Urothelium cell line (cell line): Measurements from ENCODE around the gene HNRNPA3.
"Not testable (repeated sequence)": the region's sequence is repeated elsewhere in the genome, so short reads cannot be mapped to it uniquely, and the experiment has no call there.

ENCODE experiments used
- DNase-seq: peaks from one replicate; pipeline ENCODE4 v3.0.0; 2011; ENCODE audit warnings: low spot score, mixed read lengths
- FAIRE-seq: peaks from 2 replicates; lab custom pipeline; 2011; peaks lifted over from hg19 to GRCh38; lab: Jason Lieb, UNC

HNRNPA3 gene

DNA sequence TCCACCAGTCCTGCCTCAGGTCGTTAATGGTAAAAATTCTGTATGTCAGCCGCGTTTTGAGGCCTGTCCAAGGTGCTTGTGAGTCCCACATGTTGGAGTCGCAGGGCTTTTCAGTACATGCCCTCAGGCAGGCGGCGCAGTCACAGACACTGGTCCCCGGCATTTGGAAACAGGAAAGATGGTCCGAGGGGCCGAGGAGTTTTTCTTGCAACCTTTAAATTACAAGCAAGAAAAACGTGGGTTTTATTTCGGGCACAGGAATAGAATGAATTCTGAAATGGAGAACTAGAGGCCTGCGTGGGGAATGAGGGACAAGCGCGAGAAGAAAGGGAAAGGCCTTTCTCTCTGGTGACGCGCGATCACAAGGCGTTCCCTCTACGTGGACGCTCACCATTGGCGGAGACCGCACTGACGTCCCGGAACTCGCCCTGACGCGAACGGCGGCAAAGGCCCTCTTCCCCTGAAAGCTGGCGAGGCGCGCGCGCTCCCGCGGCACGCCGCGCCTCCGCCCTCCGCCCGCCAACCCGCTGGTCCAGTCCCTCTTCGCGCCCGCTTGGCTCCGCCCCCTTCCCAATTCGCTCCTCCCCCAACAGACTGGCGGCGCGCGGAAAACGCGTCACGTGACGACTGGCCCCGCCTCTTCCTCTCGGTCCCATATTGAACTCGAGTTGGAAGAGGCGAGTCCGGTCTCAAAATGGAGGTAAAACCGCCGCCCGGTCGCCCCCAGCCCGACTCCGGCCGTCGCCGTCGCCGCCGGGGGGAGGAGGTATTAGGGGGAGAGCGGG lies at the start of gene HNRNPA3:
HNRNPA3 (plus strand) TSS at position 689 of the 785 bp plus-strand sequence; CDS start at position 695, 6 bp downstream.
- peak; percentile 53 for FAIRE-seq
- peak; percentile 99 for DNase-seq

DNA sequence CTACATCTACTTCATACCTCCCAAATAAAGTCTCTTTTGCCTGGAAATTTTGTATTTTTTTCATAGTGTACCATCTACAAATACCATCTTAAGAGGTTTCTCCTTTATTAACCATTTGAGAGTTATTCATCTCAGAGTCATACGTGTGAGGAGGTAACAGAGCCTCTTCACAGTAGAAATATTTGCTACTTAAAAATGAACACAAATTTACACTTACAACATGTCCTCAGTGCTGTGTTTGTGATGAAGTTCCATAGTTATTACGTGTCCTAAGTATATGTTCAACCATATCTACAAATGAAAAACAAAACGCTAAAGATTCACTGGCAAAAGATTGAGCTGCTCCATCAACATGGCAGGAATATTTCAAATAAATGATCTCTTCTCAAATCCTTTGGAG lies 48.5 kb upstream of the HNRNPA3 start:
- peak; percentile 23 for FAIRE-seq

GRCh38 chr2:177164584-177165052 lies 48.0 kb upstream of the HNRNPA3 start:
- peak; percentile 80 for FAIRE-seq
- DNase-seq = peak; percentile 73

More for the DNA sequence above, 48.5 kb upstream of the HNRNPA3 start:
- no peak for DNase-seq

GRCh38 chr2:177165061-177165583 lies 47.5 kb upstream of the HNRNPA3 start:
- FAIRE-seq (no peak), DNase-seq (no peak)

DNA sequence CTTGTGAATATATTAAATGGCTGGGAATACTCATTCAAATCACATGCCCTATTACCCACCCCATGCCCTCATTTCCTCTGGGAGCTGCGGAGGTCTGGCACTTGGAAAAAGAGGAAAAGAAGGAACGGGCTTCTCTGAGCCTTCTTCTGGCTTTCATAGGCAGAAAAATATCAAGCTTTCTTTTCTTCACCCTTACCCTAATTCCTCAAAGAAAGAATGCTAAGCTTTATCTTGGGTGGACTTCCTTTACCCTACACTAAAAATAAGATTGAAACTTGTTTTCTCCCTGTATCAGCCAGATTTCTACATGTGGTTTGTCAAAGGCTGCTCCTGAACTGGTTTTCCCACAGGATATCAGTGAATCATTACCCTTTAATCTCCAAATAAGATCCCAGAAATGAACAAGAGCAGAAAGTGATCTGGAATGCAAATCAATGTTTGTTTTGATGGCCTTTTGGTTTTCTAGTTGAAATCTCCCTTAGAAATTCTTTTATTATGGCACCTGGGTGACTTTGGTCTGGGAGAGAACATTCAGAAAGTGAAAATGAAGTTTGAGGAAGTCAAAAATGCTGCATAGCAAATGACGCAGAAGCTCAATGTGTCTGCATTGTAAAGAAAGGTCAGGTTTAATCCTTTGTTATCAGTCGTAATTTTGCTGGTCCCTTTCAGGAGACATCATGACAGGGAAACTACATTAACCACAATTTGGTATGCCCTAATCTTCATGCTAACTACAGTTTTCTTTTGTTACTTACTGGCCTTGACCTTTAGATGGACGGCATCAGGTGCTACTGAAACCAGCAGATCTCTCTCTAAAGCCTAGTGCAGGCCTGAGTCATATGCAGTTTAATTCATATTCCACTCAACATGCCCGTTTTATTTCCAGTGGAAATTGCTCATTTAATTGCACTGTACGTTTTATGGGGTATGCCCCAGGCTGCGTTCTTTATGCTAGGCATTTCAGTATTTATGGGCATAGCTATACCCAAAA lies 46.6 kb upstream of the HNRNPA3 start:
- no peak for FAIRE-seq
- DNase-seq = no peak

DNA sequence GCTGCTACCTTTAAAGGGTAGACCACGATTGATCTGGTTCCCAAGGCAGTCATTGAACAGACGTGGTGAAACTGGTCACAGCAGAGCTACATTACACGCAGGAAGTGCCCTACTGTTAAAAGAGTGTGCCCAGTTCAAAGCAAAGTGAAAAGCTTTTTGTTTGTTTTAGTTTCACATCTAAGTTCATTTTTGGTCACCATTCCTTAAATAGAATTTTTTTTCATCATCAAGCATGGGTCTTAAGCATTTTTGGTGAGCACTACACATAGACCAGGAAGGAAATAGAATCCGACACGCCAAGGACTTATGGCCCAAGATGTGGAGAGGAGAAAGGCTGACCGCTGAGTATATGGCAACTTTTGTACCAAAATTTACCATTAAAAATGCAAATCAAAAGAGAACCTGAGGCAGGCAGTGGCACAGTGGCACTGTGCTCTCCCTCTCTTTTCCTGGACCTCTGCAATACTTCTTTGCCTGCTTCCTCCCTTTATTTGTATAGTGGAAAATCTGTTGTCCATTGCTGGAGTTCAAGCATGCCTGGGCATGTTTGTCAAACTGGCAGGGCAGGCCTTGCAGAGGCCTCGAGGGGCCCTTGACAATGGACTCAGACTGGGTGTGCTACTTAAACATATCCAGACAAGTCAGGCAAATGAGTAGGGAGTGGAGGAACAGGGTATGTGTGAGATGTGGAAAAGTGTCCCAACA lies 42.6 kb upstream of the HNRNPA3 start:
- FAIRE-seq (no peak), DNase-seq (no peak)

DNA sequence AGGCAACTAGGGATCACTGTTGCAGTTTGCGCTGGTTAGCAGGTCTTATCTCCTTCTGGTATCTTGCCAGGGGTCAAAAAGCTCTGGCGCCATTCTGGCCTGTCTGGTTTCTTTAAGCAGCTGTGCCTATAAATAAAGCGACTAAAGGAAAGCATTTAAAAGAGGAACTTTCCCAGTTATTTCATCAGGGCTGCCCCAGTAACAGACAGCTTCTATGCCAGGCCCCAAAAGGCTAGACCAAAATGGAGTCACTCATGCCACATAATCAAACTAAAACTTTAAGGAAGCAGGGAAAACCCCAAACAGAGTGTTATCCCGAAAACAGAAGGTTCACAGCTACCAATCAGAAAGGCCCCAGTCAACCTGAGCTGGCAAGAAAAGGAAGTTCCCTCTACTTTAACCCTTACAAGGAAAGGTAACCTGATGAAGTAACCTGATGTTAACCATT lies 41.2 kb upstream of the HNRNPA3 start:
- FAIRE-seq (no peak), DNase-seq (no peak)

- DNase-seq = peak; percentile 79
- FAIRE-seq = no peak
Observed at GRCh38 chr2:177172034-177172880, 40.3 kb upstream of the HNRNPA3 start.

- no peak for FAIRE-seq
- DNase-seq = no peak
Observed at GRCh38 chr2:177174486-177174885, 38.1 kb upstream of the HNRNPA3 start.

GRCh38 chr2:177175917-177176668 lies 36.5 kb upstream of the HNRNPA3 start:
- no peak for FAIRE-seq
- no peak for DNase-seq

- no peak for FAIRE-seq
Observed at GRCh38 chr2:177178797-177179196, 33.8 kb upstream of the HNRNPA3 start.

GRCh38 chr2:177179227-177179626 lies 33.4 kb upstream of the HNRNPA3 start:
- no peak for DNase-seq
- FAIRE-seq = no peak

More at GRCh38 chr2:177178797-177179196, 33.8 kb upstream of the HNRNPA3 start:
- DNase-seq = no peak

DNA sequence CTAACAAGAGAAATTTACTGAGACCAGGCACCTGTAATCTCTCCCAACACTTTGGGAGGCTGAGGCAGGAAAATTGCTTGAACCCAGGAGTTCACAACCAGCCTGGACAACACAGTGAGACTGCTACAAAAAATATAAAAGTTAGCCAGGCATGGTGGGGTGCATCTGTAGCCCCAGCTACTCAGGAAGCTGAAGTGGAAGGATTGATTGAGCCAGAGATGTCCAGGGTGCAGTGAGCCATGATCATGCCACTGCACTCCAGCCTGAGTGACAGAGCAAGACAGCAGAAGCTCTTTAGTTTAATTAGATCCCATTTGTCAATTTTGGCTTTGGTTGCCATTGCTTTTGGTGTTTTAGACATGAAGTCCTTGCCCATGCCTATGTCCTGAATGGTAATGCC lies 32.9 kb upstream of the HNRNPA3 start:
- not testable (repeated sequence) for DNase-seq, FAIRE-seq

DNA sequence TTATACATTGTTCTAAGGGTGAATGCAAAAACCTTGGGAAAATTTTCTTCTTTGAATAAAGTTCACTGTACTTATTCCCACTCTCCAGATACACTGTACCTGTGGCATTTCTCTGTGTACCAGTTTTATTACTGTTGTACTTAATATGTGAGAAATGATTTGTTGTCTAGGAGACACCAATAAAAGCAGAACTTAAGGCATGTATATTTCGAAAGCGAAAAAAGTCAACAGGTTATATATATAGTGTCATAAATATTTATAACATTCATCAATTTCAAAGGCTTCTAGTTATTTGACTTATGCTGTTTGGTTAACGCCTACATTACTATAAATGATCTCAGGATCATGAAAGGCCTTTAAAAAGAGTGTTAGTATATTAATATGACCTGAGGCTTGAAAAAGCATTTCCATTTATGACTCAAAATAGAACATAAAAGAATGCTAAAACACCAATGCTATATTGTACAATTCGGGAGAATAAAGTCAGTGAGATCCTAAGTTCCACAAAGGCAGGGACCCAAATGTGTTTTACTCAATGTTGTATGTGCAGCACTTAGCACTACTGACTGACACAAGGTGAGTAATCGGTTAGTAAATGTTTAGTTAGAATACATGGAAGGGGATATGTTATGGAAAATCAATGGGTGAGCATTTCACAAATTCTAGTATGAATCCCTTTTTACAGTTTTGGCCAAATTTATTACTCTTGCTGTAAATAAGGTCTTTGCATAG lies 32.2 kb upstream of the HNRNPA3 start:
- DNase-seq (no peak), FAIRE-seq (no peak)

DNA sequence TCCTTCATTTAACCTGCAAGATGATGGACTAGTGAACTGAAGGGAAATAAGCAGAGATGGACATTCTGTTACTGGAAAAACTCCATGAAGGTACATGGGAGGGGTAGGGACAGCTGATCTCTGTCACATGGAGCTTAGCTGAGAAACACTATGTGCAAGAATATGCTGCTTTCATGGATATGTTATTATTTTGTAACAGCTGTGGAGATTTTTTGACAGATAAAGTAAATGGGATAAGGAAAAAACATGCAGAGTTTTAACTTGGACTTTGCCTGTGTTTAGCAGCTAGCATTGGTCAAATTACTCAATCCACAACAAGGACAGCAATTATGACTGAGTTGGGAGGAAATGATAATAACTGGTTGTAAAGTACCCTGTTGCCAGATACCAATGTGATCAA lies 28.7 kb upstream of the HNRNPA3 start:
- FAIRE-seq (no peak), DNase-seq (no peak)

- no peak for FAIRE-seq
- DNase-seq = no peak
Observed at GRCh38 chr2:177184606-177185005, 28.0 kb upstream of the HNRNPA3 start.

DNA sequence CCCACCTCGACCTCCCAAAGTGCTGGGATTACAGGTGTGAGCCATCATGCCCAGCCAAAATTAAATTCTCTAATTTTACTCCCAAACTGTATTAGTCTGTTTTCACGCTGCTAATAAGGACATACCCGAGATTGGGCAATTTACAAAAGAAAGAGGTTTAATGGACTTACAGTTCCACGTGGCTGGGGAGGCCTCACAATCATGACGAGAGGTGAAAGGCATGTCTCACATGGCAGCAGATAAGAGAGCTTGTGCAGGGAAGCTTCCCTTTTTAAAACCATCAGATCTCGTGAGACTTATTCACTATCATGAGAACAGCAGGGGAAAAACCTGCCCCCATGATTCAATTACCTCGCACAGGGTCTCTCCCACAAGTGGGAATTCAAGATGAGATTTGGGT lies 26.6 kb upstream of the HNRNPA3 start:
- not testable (repeated sequence) for FAIRE-seq, DNase-seq
